GM10248 (cell line): Measurements from ENCODE around the gene ACSL1.

Experiments
- CTCF ChIA-PET: fragments of 300-600 bp; sonication (Branson Sonifier 250); formaldehyde crosslinking; extraction: SDS; loops from one replicate; lab custom pipeline; 2021; ENCODE audit warnings: antibody characterized with exemption; lab: Yijun Ruan, JAX
- POLR2A ChIA-PET: fragments of 350-650 bp; sonication (Branson Sonifier 250); formaldehyde crosslinking; extraction: SDS; loops from one replicate; lab custom pipeline; 2020; ENCODE audit warnings: antibody characterized with exemption; lab: Yijun Ruan, JAX
- DNase-seq: peaks from one replicate; pipeline ENCODE4 v3.0.0; 2012; ENCODE audit errors: extremely low spot score
- CTCF ChIP-seq: IDR thresholded peaks from 2 replicates; pipeline ENCODE4 v1.5.1; 2012; ENCODE audit warnings: mild to moderate bottlenecking, low read depth; ENCODE audit errors: extremely low read depth, missing control alignments, control extremely low read depth

Gene ACSL1

GRCh38 chr4:184705692-184706091, 120.1 kb downstream of the ACSL1 start:
- CTCF ChIA-PET, result interaction anchor here (1.1 to 2.7 kb wide), 2 partner anchors 14 to 18 kb away, joined by 3 to 11 read pairs; no protein-coding TSS in a partner anchor
- TF ChIP-seq CTCF, result no peak
- POLR2A ChIA-PET, result no interaction called here
- DNase-seq, result no peak
